ACC112 (cell line): ENCODE measurements around the gene KRT84.

Experiments
- H2AFZ ChIP-seq: fragments of 200-600 bp; sonication (generic); one replicate; pipeline ENCODE4 v1.6.0; 2017; ENCODE audit warnings: antibody characterized with exemption, low read length; ENCODE audit not compliant: unreplicated experiment
- H3K27ac ChIP-seq: fragments of 200-600 bp; sonication (generic); 2 replicates; pipeline ENCODE4 v1.5.1; 2014; ENCODE audit warnings: low read depth, mild to moderate bottlenecking, antibody characterized with exemption, low read length, moderate library complexity
- H3K27me3 ChIP-seq: fragments of 200-600 bp; sonication (generic); 2 replicates; pipeline ENCODE4 v1.6.1; 2014; ENCODE audit warnings: mild to moderate bottlenecking, antibody characterized with exemption, low read length, moderate library complexity, mixed read lengths; ENCODE audit not compliant: insufficient read depth
- H3K36me3 ChIP-seq: fragments of 200-600 bp; sonication (generic); 2 replicates; pipeline ENCODE4 v1.6.1; 2016; ENCODE audit warnings: mild to moderate bottlenecking, antibody characterized with exemption, low read length, moderate library complexity, mixed read lengths; ENCODE audit not compliant: insufficient read depth
- H3K4me1 ChIP-seq: fragments of 200-600 bp; sonication (generic); one replicate; pipeline ENCODE4 v1.6.1; 2016; ENCODE audit warnings: low read length, mixed read lengths; ENCODE audit not compliant: insufficient read depth, unreplicated experiment, control insufficient read depth
- H3K4me3 ChIP-seq: fragments of 200-600 bp; sonication (generic); 2 replicates; pipeline ENCODE4 v1.5.1; 2014; ENCODE audit warnings: mild to moderate bottlenecking, low read depth, low read length
- H3K79me2 ChIP-seq: fragments of 200-600 bp; sonication (generic); one replicate; pipeline ENCODE4 v1.6.0; 2016; ENCODE audit warnings: low read length; ENCODE audit not compliant: control insufficient read depth, unreplicated experiment, insufficient read depth

KRT84 gene

GRCh38 chr12:52423661-52424500, 38.4 kb upstream of the KRT84 start:
- H3K27me3 ChIP-seq = 0 out of 2 replicates have a peak, but pooled peaks cover 4% of the 10 kb centered on the region
- no peaks in the 10 kb centered on the region for H3K36me3 ChIP-seq
- no peak overlapping the region for H2AFZ ChIP-seq
- H3K4me3 ChIP-seq = no peak overlapping the region
- no peaks in the 10 kb centered on the region for H3K4me1 ChIP-seq
- H3K27ac ChIP-seq = no peak overlapping the region
- no peaks in the 10 kb centered on the region for H3K79me2 ChIP-seq

- H3K4me1 ChIP-seq = no peaks in the 10 kb centered on the region
- H2AFZ ChIP-seq = no peak overlapping the region
- H3K36me3 ChIP-seq = no peaks in the 10 kb centered on the region
- no peak overlapping the region for H3K27ac ChIP-seq
- H3K4me3 ChIP-seq = no peak overlapping the region
- H3K27me3 ChIP-seq = 0 out of 2 replicates have a peak, but pooled peaks cover 4% of the 10 kb centered on the region
- no peaks in the 10 kb centered on the region for H3K79me2 ChIP-seq
Observed at GRCh38 chr12:52423035-52423434, 37.6 kb upstream of the KRT84 start.

GRCh38 chr12:52419656-52420055, 34.2 kb upstream of the KRT84 start:
- Histone ChIP-seq H2AFZ (no peak overlapping the region), H3K4me1 (peaks cover 20% of the 10 kb centered on the region), H3K27me3 (0 out of 2 replicates have a peak, but pooled peaks cover 4% of the 10 kb centered on the region), H3K36me3 (no peaks in the 10 kb centered on the region), H3K4me3 (no peak overlapping the region), H3K27ac (no peak overlapping the region), H3K79me2 (no peaks in the 10 kb centered on the region)

GRCh38 chr12:52418576-52419110, 33.2 kb upstream of the KRT84 start:
- H3K79me2 ChIP-seq = no peaks in the 10 kb centered on the region
- H3K27me3 ChIP-seq = 0 out of 2 replicates have a peak, but pooled peaks cover 4% of the 10 kb centered on the region
- no peaks in the 10 kb centered on the region for H3K36me3 ChIP-seq
- peaks cover 20% of the 10 kb centered on the region for H3K4me1 ChIP-seq
- H2AFZ ChIP-seq = no peak overlapping the region
- H3K27ac ChIP-seq = no peak overlapping the region
- H3K4me3 ChIP-seq = no peak overlapping the region

GRCh38 chr12:52417740-52418139, 32.3 kb upstream of the KRT84 start:
- 0 out of 2 replicates have a peak, but pooled peaks cover 4% of the 10 kb centered on the region for H3K27me3 ChIP-seq

GRCh38 chr12:52416795-52417194, 31.3 kb upstream of the KRT84 start:
- H3K4me1 ChIP-seq = peaks cover 20% of the 10 kb centered on the region

More at GRCh38 chr12:52417740-52418139, 32.3 kb upstream of the KRT84 start:
- H3K79me2 ChIP-seq = no peaks in the 10 kb centered on the region
- H2AFZ ChIP-seq = no peak overlapping the region
- peaks cover 20% of the 10 kb centered on the region for H3K4me1 ChIP-seq
- H3K36me3 ChIP-seq = no peaks in the 10 kb centered on the region
- H3K4me3 ChIP-seq = no peak overlapping the region
- peak overlapping the region; percentile 89 for H3K27ac ChIP-seq

GRCh38 chr12:52415870-52416750, 30.7 kb upstream of the KRT84 start:
- Histone ChIP-seq H3K79me2 (no peaks in the 10 kb centered on the region), H2AFZ (peak overlapping the region; percentile 27), H3K27me3 (no peaks in the 10 kb centered on the region), H3K36me3 (no peaks in the 10 kb centered on the region), H3K4me3 (no peak overlapping the region; the same call in 1 of the 2 replicates), H3K27ac (peak overlapping the region; percentile 89), H3K4me1 (peaks cover 20% of the 10 kb centered on the region)

More at GRCh38 chr12:52416795-52417194, 31.3 kb upstream of the KRT84 start:
- Histone ChIP-seq H3K36me3 (no peaks in the 10 kb centered on the region), H3K79me2 (no peaks in the 10 kb centered on the region), H2AFZ (peak overlapping the region; percentile 27), H3K27me3 (0 out of 2 replicates have a peak, but pooled peaks cover 4% of the 10 kb centered on the region), H3K27ac (peak overlapping the region; percentile 89), H3K4me3 (no peak overlapping the region)

- no peaks in the 10 kb centered on the region for H3K79me2 ChIP-seq
- H3K4me3 ChIP-seq = no peak overlapping the region
Observed at GRCh38 chr12:52414936-52415335, 29.5 kb upstream of the KRT84 start.

GRCh38 chr12:52413782-52414345, 28.4 kb upstream of the KRT84 start:
- no peak overlapping the region for H2AFZ ChIP-seq
- peaks cover 20% of the 10 kb centered on the region for H3K4me1 ChIP-seq
- H3K36me3 ChIP-seq = no peaks in the 10 kb centered on the region
- no peaks in the 10 kb centered on the region for H3K79me2 ChIP-seq
- H3K27ac ChIP-seq = no peak overlapping the region
- no peak overlapping the region for H3K4me3 ChIP-seq
- H3K27me3 ChIP-seq = no peaks in the 10 kb centered on the region

More at GRCh38 chr12:52414936-52415335, 29.5 kb upstream of the KRT84 start:
- Histone ChIP-seq H3K27ac (no peak overlapping the region), H2AFZ (no peak overlapping the region), H3K36me3 (no peaks in the 10 kb centered on the region), H3K4me1 (peaks cover 20% of the 10 kb centered on the region), H3K27me3 (no peaks in the 10 kb centered on the region)

- H2AFZ ChIP-seq = no peak overlapping the region
- no peaks in the 10 kb centered on the region for H3K27me3 ChIP-seq
- H3K4me3 ChIP-seq = no peak overlapping the region
- H3K79me2 ChIP-seq = no peaks in the 10 kb centered on the region
- H3K4me1 ChIP-seq = peaks cover 20% of the 10 kb centered on the region
- no peak overlapping the region for H3K27ac ChIP-seq
- no peaks in the 10 kb centered on the region for H3K36me3 ChIP-seq
Observed at GRCh38 chr12:52413202-52413601, 27.8 kb upstream of the KRT84 start.
